OCI-LY3 (cell line): ENCODE data around the gene SATB2.

Experiments used
- H2AFZ ChIP-seq: fragments of 200-600, 300-600 bp; shearing (Covaris generic); 2 replicates; pipeline ENCODE4 v1.6.0; 2014; ENCODE audit warnings: antibody characterized with exemption, low read depth, low read length
- H3K27ac ChIP-seq: fragments of 200-600, 300-600 bp; sonication (generic); 2 replicates; pipeline ENCODE4 v1.5.1; 2014; ENCODE audit warnings: mild to moderate bottlenecking, low read length, moderate library complexity, mixed read lengths
- H3K27me3 ChIP-seq: fragments of 200-600, 300-600 bp; sonication (generic); 2 replicates; pipeline ENCODE4 v1.6.1; 2014; ENCODE audit warnings: low read depth, low read length, mixed read lengths
- H3K36me3 ChIP-seq: fragments of 200-600, 300-600 bp; sonication (generic); replicated peaks from 2 replicates; pipeline ENCODE3; 2014; ENCODE audit warnings: low read depth, low read length, mixed read lengths
- H3K4me1 ChIP-seq: fragments of 300-600, 200-600 bp; sonication (generic); 2 replicates; pipeline ENCODE4 v1.6.1; 2014; ENCODE audit warnings: low read length, mixed read lengths
- H3K4me2 ChIP-seq: fragments of 200-600, 300-600 bp; sonication (generic); 2 replicates; pipeline ENCODE4 v1.6.1; 2014; ENCODE audit warnings: low read length, mixed read lengths
- H3K4me3 ChIP-seq: fragments of 300-600, 200-600 bp; sonication (generic); 2 replicates; pipeline ENCODE4 v1.5.1; 2014; ENCODE audit warnings: antibody characterized with exemption, mild to moderate bottlenecking, low read length, moderate library complexity
- H3K79me2 ChIP-seq: fragments of 300-600, 200-600 bp; shearing (Covaris generic); 2 replicates; pipeline ENCODE4 v1.6.1; 2014; ENCODE audit warnings: mild to moderate bottlenecking, low read length, mixed read lengths
- H3K9ac ChIP-seq: fragments of 300-600, 200-600 bp; shearing (Covaris generic); 2 replicates; pipeline ENCODE4 v1.6.0; 2014; ENCODE audit warnings: mild to moderate bottlenecking, low read length, moderate library complexity
- H3K9me3 ChIP-seq: fragments of 200-600, 300-600 bp; shearing (Covaris generic); 2 replicates; pipeline ENCODE4 v1.6.1; 2014; ENCODE audit warnings: low read length, mixed read lengths; ENCODE audit not compliant: insufficient read depth
- H4K20me1 ChIP-seq: fragments of 200-600, 300-600 bp; sonication (generic); 2 replicates; pipeline ENCODE4 v1.6.1; 2016; ENCODE audit warnings: low read length, mixed read lengths; ENCODE audit not compliant: insufficient read depth
- EZH2phosphoT487 ChIP-seq: fragments of 200-600 bp; shearing (Covaris generic); IDR thresholded peaks from 2 replicates; pipeline ENCODE4 v1.6.1; 2018; ENCODE audit warnings: antibody characterized with exemption, mixed run types, low read depth
- TF ChIP-seq, protein P1 (sequence below): fragments of 200-600, 300-600 bp; sonication (generic); IDR thresholded peaks from 2 replicates; pipeline ENCODE4 v1.5.1; 2014; ENCODE audit warnings: antibody characterized with exemption, low read length, low read depth

SATB2 gene

DNA sequence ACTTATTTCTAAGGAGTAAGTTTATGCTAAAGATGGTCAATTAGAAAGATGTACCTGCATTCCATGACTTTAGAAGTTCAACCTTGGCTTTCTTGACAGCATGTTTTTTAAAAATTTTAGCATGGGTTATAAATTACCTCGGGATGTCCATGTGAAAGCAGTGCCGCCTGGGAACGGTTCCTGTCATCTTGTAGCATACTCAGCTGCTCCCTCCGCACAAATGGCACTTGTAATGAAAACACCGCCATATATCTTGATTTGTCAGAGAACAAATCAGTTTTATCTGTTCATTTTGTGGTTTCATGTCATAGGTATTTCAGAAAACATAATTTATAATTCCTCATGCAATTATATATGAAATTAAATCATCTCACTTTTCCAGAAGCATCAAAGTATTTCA is 38.3 kb downstream of the SATB2 start:
- H3K4me3 ChIP-seq = no peak overlapping the region
- H3K4me2 ChIP-seq = no peak overlapping the region
- H3K4me1 ChIP-seq = no peaks in the 10 kb centered on the region
- H3K36me3 ChIP-seq = no peaks in the 10 kb centered on the region
- H3K79me2 ChIP-seq = no peaks in the 10 kb centered on the region
- peaks cover 5% of the 10 kb centered on the region; the same call in 1 of the 2 replicates for H3K9me3 ChIP-seq
- no peaks in the 10 kb centered on the region for H3K27me3 ChIP-seq
- no peak overlapping the region for H2AFZ ChIP-seq
- TF ChIP-seq, protein P1, sequence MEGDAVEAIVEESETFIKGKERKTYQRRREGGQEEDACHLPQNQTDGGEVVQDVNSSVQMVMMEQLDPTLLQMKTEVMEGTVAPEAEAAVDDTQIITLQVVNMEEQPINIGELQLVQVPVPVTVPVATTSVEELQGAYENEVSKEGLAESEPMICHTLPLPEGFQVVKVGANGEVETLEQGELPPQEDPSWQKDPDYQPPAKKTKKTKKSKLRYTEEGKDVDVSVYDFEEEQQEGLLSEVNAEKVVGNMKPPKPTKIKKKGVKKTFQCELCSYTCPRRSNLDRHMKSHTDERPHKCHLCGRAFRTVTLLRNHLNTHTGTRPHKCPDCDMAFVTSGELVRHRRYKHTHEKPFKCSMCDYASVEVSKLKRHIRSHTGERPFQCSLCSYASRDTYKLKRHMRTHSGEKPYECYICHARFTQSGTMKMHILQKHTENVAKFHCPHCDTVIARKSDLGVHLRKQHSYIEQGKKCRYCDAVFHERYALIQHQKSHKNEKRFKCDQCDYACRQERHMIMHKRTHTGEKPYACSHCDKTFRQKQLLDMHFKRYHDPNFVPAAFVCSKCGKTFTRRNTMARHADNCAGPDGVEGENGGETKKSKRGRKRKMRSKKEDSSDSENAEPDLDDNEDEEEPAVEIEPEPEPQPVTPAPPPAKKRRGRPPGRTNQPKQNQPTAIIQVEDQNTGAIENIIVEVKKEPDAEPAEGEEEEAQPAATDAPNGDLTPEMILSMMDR = no peak
- H3K27ac ChIP-seq = no peak overlapping the region
- H3K9ac ChIP-seq = no peak overlapping the region
- H4K20me1 ChIP-seq = no peaks in the 10 kb centered on the region

DNA sequence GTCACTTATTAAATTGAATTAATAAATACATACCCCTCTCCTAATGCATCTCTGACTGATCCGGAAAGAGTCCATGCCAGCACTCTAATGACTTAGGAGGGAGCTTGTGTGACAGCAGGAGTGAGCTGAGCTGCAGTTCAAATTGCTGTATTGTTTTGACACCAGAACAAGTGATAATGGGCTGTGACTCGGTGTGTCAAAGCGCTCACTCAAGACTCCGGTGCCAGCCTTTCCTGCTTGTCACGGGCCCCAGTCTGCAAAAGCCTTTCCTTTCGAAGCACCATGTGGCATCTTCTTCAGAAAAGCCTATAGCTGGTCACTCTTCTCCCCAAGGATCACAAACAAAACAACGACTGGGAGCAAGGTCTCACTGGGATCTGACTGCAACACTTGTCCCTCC is 43.3 kb downstream of the SATB2 start:
- H3K9me3 ChIP-seq = no peaks in the 10 kb centered on the region
- H4K20me1 ChIP-seq = no peaks in the 10 kb centered on the region
- no peak overlapping the region for H2AFZ ChIP-seq
- no peak overlapping the region for H3K27ac ChIP-seq
- TF ChIP-seq EZH2phosphoT487 = no peak
- TF ChIP-seq, protein P1 = no peak
- no peak overlapping the region for H3K9ac ChIP-seq
- H3K4me2 ChIP-seq = no peak overlapping the region
- no peaks in the 10 kb centered on the region for H3K79me2 ChIP-seq
- H3K27me3 ChIP-seq = no peaks in the 10 kb centered on the region
- no peaks in the 10 kb centered on the region for H3K36me3 ChIP-seq
- no peaks in the 10 kb centered on the region for H3K4me1 ChIP-seq
- no peak overlapping the region for H3K4me3 ChIP-seq

DNA sequence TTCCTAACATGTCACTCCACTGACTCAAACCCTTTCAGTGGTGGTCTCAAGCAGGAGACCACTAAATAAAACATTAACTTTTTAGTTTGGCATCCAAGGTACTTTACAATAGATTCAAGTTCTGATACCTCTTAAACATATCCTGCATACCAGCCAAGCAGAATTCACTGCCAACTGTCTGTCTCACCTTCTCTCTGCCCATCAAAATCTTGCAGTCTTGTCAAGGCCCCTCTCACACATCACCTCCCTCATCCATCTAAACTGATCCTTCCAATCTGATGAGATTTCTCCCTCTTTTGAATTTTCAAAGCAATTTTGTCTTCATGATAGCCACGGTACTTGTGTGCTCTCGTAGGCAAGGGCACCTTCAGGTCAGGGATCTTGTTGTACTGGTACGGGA is 43.7 kb downstream of the SATB2 start:
- no peaks in the 10 kb centered on the region for H3K9me3 ChIP-seq
- no peaks in the 10 kb centered on the region for H4K20me1 ChIP-seq
- H3K27ac ChIP-seq = no peak overlapping the region
- no peak overlapping the region for H3K9ac ChIP-seq
- TF ChIP-seq EZH2phosphoT487 = no peak
- TF ChIP-seq, protein P1 = no peak
- H3K79me2 ChIP-seq = no peaks in the 10 kb centered on the region
- no peak overlapping the region for H2AFZ ChIP-seq
- H3K4me1 ChIP-seq = no peaks in the 10 kb centered on the region
- no peaks in the 10 kb centered on the region for H3K27me3 ChIP-seq
- H3K4me3 ChIP-seq = no peak overlapping the region
- no peaks in the 10 kb centered on the region for H3K36me3 ChIP-seq
- no peak overlapping the region for H3K4me2 ChIP-seq

DNA sequence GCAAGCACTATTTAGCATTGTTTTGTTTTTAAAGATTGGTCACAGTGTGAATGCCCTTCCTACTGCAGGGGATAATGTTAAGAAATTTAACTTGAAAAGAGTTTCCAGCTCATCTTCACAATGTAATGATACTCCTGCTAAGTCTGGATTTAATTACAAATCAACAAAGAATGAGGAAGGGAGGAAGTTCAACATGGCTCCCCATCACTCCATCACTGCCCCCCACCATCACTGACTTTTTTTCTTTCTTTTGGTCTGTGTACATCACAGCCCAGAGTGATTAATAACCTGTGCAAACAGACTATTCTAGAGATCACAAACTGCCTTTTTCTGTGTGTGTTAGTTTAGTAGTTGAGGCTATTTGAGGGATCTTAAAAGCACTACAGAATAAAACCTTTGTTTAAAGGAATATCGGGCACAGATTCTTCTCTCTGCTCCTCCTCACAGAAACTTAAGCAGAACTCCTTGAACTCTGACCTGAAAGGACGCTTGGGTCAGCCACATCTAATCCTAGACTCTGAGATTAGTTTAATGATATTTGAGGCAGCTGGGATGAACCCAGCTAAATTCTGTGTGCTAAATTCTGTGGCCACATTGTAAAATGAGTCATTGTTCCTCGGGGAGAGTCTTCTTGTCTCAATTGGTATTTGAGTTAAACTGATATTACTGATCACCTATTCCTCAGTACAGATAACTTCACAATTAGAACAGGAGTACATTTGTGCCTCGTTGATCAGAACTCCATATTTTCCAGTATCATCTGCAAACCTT is 47.8 kb downstream of the SATB2 start:
- H3K27ac ChIP-seq = no peak overlapping the region
- no peak overlapping the region for H3K4me2 ChIP-seq
- no peaks in the 10 kb centered on the region for H3K27me3 ChIP-seq
- no peak for TF ChIP-seq EZH2phosphoT487
- TF ChIP-seq, protein P1 = no peak
- H3K9me3 ChIP-seq = no peaks in the 10 kb centered on the region
- H2AFZ ChIP-seq = no peak overlapping the region
- no peaks in the 10 kb centered on the region for H3K4me1 ChIP-seq
- no peak overlapping the region for H3K4me3 ChIP-seq
- no peak overlapping the region for H3K9ac ChIP-seq
- no peaks in the 10 kb centered on the region for H3K36me3 ChIP-seq
- no peaks in the 10 kb centered on the region for H4K20me1 ChIP-seq
- H3K79me2 ChIP-seq = no peaks in the 10 kb centered on the region
